ENCODE measurements around the gene DUSP5. TPM values are rescaled to one million over a fixed set of nuclear protein-coding genes. Genes with fewer than 3 reads are reported as not detected.

The DUSP5 gene
- polyA plus RNA-seq, 2 donors: 33.8 to 107 TPM

GRCh38 chr10:110490640-110491039 lies 7.1 kb upstream of the DUSP5 start:
- 84 to 89% methylated on average over 4 of the region's 4 CpGs for WGBS, 2 donors
- Histone ChIP-seq H3K27me3 (ENCODE audit: control insufficient read depth in 1 of 2, insufficient read depth in 2 of 2, low read length in 2 of 2) (no peaks in the 10 kb centered on the region), H3K4me1 (ENCODE audit: control insufficient read depth in 2 of 2, insufficient read depth in 2 of 2, low read length in 1 of 2) (peaks cover 0 to 3% of the 10 kb centered on the region in 2 donors), H3K27ac (ENCODE audit: low read depth in 2 of 2, low read length in 1 of 2) (no peak overlapping the region), H3K36me3 (ENCODE audit: control insufficient read depth in 2 of 2, insufficient read depth in 2 of 2, low read length in 1 of 2) (no peaks in the 10 kb centered on the region), H3K4me3 (ENCODE audit: low read depth in 1 of 2, low read length in 2 of 2) (no peak overlapping the region), H3K9me3 (ENCODE audit: control insufficient read depth in 2 of 2, insufficient read depth in 1 of 2, low read depth in 1 of 2, low read length in 1 of 2) (no peaks in the 10 kb centered on the region)

GRCh38 chr10:110491346-110491745 lies 6.4 kb upstream of the DUSP5 start:
- no peak overlapping the region for H3K4me3 ChIP-seq (ENCODE audit: low read depth in 1 of 2, low read length in 2 of 2)
- no peaks in the 10 kb centered on the region for H3K27me3 ChIP-seq (ENCODE audit: control insufficient read depth in 1 of 2, insufficient read depth in 2 of 2, low read length in 2 of 2)
- WGBS, 2 donors: 83 to 85% methylated on average over 2 of the region's 2 CpGs
- no peaks in the 10 kb centered on the region for H3K36me3 ChIP-seq (ENCODE audit: control insufficient read depth in 2 of 2, insufficient read depth in 2 of 2, low read length in 1 of 2)
- H3K9me3 ChIP-seq (ENCODE audit: control insufficient read depth in 2 of 2, insufficient read depth in 1 of 2, low read depth in 1 of 2, low read length in 1 of 2): no peaks in the 10 kb centered on the region
- H3K27ac ChIP-seq (ENCODE audit: low read depth in 2 of 2, low read length in 1 of 2): no peak overlapping the region
- peaks cover 0 to 9% of the 10 kb centered on the region in 2 donors for H3K4me1 ChIP-seq (ENCODE audit: control insufficient read depth in 2 of 2, insufficient read depth in 2 of 2, low read length in 1 of 2)

GRCh38 chr10:110492069-110492822 lies 5.5 kb upstream of the DUSP5 start:
- Histone ChIP-seq H3K27ac (ENCODE audit: low read depth in 2 of 2, low read length in 1 of 2) (no peak overlapping the region), H3K9me3 (ENCODE audit: control insufficient read depth in 2 of 2, insufficient read depth in 1 of 2, low read depth in 1 of 2, low read length in 1 of 2) (no peaks in the 10 kb centered on the region), H3K36me3 (ENCODE audit: control insufficient read depth in 2 of 2, insufficient read depth in 2 of 2, low read length in 1 of 2) (no peaks in the 10 kb centered on the region), H3K27me3 (ENCODE audit: control insufficient read depth in 1 of 2, insufficient read depth in 2 of 2, low read length in 2 of 2) (no peaks in the 10 kb centered on the region), H3K4me1 (ENCODE audit: control insufficient read depth in 2 of 2, insufficient read depth in 2 of 2, low read length in 1 of 2) (peaks cover 0 to 10% of the 10 kb centered on the region in 2 donors), H3K4me3 (ENCODE audit: low read depth in 1 of 2, low read length in 2 of 2) (no peak overlapping the region)
- WGBS, 2 donors: 73 to 78% methylated on average over 5 of the region's 5 CpGs

GRCh38 chr10:110493832-110494426 lies 3.8 kb upstream of the DUSP5 start:
- no peaks in the 10 kb centered on the region for H3K36me3 ChIP-seq (ENCODE audit: control insufficient read depth in 2 of 2, insufficient read depth in 2 of 2, low read length in 1 of 2)
- H3K27ac ChIP-seq (ENCODE audit: low read depth in 2 of 2, low read length in 1 of 2): no peak overlapping the region
- WGBS, 2 donors: 81 to 91% methylated on average over 11 of the region's 11 CpGs
- H3K27me3 ChIP-seq (ENCODE audit: control insufficient read depth in 1 of 2, insufficient read depth in 2 of 2, low read length in 2 of 2): no peaks in the 10 kb centered on the region
- no peak overlapping the region for H3K4me3 ChIP-seq (ENCODE audit: low read depth in 1 of 2, low read length in 2 of 2)
- H3K9me3 ChIP-seq (ENCODE audit: control insufficient read depth in 2 of 2, insufficient read depth in 1 of 2, low read depth in 1 of 2, low read length in 1 of 2): no peaks in the 10 kb centered on the region
- peaks cover 0 to 10% of the 10 kb centered on the region in 2 donors for H3K4me1 ChIP-seq (ENCODE audit: control insufficient read depth in 2 of 2, insufficient read depth in 2 of 2, low read length in 1 of 2)

- Histone ChIP-seq H3K4me1 (ENCODE audit: control insufficient read depth in 2 of 2, insufficient read depth in 2 of 2, low read length in 1 of 2) (peaks cover 0 to 10% of the 10 kb centered on the region in 2 donors), H3K4me3 (ENCODE audit: low read depth in 1 of 2, low read length in 2 of 2) (no peak overlapping the region), H3K27ac (ENCODE audit: low read depth in 2 of 2, low read length in 1 of 2) (no peak overlapping the region), H3K27me3 (ENCODE audit: control insufficient read depth in 1 of 2, insufficient read depth in 2 of 2, low read length in 2 of 2) (no peaks in the 10 kb centered on the region), H3K36me3 (ENCODE audit: control insufficient read depth in 2 of 2, insufficient read depth in 2 of 2, low read length in 1 of 2) (no peaks in the 10 kb centered on the region), H3K9me3 (ENCODE audit: control insufficient read depth in 2 of 2, insufficient read depth in 1 of 2, low read depth in 1 of 2, low read length in 1 of 2) (no peaks in the 10 kb centered on the region)
- WGBS, 2 donors: 68 to 76% methylated on average over 3 of the region's 3 CpGs
These were observed 3.2 kb upstream of the DUSP5 start for GRCh38 chr10:110494532-110494931.

- Histone ChIP-seq H3K27me3 (ENCODE audit: control insufficient read depth in 1 of 2, insufficient read depth in 2 of 2, low read length in 2 of 2) (no peaks in the 10 kb centered on the region), H3K27ac (ENCODE audit: low read depth in 2 of 2, low read length in 1 of 2) (peak overlapping the region; percentile 66 to 92), H3K4me3 (ENCODE audit: low read depth in 1 of 2, low read length in 2 of 2) (peak overlapping the region; percentile 80 to 91), H3K9me3 (ENCODE audit: control insufficient read depth in 2 of 2, insufficient read depth in 1 of 2, low read depth in 1 of 2, low read length in 1 of 2) (no peaks in the 10 kb centered on the region), H3K4me1 (ENCODE audit: control insufficient read depth in 2 of 2, insufficient read depth in 2 of 2, low read length in 1 of 2) (peaks cover 0 to 11% of the 10 kb centered on the region in 2 donors), H3K36me3 (ENCODE audit: control insufficient read depth in 2 of 2, insufficient read depth in 2 of 2, low read length in 1 of 2) (no peaks in the 10 kb centered on the region)
- 46 to 49% methylated on average over 25 of the region's 25 CpGs for WGBS, 2 donors
These were observed 1.8 kb upstream of the DUSP5 start for GRCh38 chr10:110495731-110496552.

- H3K4me1 ChIP-seq (ENCODE audit: control insufficient read depth in 2 of 2, insufficient read depth in 2 of 2, low read length in 1 of 2): peaks cover 3 to 14% of the 10 kb centered on the region in 2 donors
- no peaks in the 10 kb centered on the region for H3K27me3 ChIP-seq (ENCODE audit: control insufficient read depth in 1 of 2, insufficient read depth in 2 of 2, low read length in 2 of 2)
- 16 to 23% methylated on average over 22 of the region's 22 CpGs for WGBS, 2 donors
- H3K36me3 ChIP-seq (ENCODE audit: control insufficient read depth in 2 of 2, insufficient read depth in 2 of 2, low read length in 1 of 2): no peaks in the 10 kb centered on the region
- peak overlapping the region; percentile 80 to 91 for H3K4me3 ChIP-seq (ENCODE audit: low read depth in 1 of 2, low read length in 2 of 2)
- H3K9me3 ChIP-seq (ENCODE audit: control insufficient read depth in 2 of 2, insufficient read depth in 1 of 2, low read depth in 1 of 2, low read length in 1 of 2): no peaks in the 10 kb centered on the region
- peak overlapping the region; percentile 92 to 94 for H3K27ac ChIP-seq (ENCODE audit: low read depth in 2 of 2, low read length in 1 of 2)
These were observed 912 bp upstream of the DUSP5 start for GRCh38 chr10:110496553-110497437.

- no peaks in the 10 kb centered on the region for H3K9me3 ChIP-seq (ENCODE audit: control insufficient read depth in 2 of 2, insufficient read depth in 1 of 2, low read depth in 1 of 2, low read length in 1 of 2)
- peak overlapping the region; percentile 80 to 91 for H3K4me3 ChIP-seq (ENCODE audit: low read depth in 1 of 2, low read length in 2 of 2)
- H3K27me3 ChIP-seq (ENCODE audit: control insufficient read depth in 1 of 2, insufficient read depth in 2 of 2, low read length in 2 of 2): no peaks in the 10 kb centered on the region
- H3K27ac ChIP-seq (ENCODE audit: low read depth in 2 of 2, low read length in 1 of 2): peak overlapping the region; percentile 87 to 92
- H3K36me3 ChIP-seq (ENCODE audit: control insufficient read depth in 2 of 2, insufficient read depth in 2 of 2, low read length in 1 of 2): no peaks in the 10 kb centered on the region
- WGBS, 2 donors: 4 to 5% methylated on average over 62 to 107 of the region's 107 CpGs
- peaks cover 3 to 18% of the 10 kb centered on the region in 2 donors for H3K4me1 ChIP-seq (ENCODE audit: control insufficient read depth in 2 of 2, insufficient read depth in 2 of 2, low read length in 1 of 2)
These were observed 627 bp downstream of the DUSP5 start for GRCh38 chr10:110498087-110498981.
